WI38 (cell line): ENCODE results near the gene SUFU.

ENCODE experiments used
- H3K4me3 ChIP-seq: 2 replicates; pipeline ENCODE4 v1.5.1; 2011; ENCODE audit warnings: low read depth, mild to moderate bottlenecking, control low read depth, low read length
- CTCF ChIP-seq: IDR thresholded peaks from 2 replicates; pipeline ENCODE4 v1.5.1; 2012; ENCODE audit warnings: low read depth, mild to moderate bottlenecking, control low read depth, low read length

SUFU gene

DNA sequence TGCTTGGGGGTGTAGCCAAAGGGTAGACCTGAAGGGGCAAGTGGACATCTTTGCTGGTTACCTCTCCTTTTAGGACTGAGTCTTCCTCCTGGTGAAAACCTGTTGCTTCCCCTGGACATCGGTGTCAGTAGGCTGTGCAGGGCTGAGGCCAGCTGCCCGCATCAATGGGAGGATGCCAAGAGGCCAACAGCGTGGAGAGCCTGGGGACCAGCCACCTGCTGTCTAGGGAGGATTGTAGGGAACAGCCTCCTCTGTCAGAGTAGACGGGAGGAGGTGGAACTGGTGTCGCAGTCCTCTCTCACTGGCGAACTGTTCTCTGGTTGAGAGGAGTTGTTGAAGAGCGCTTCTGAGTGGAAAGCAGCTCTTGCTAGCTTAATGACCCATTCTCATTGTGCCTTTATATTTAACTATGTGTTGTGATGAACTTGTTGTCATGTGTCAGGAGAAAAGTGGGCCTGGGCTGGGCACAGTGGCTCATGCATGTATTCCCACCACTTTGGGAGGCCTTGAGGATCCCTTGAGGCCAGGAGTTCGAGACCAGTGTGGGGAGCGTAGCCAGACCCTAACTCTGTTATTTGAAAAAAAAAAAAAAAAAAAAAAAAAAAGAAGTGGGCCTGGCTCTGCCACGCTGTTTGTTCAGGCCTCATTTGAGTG is 1.8 kb downstream of the SUFU start:
- H3K4me3 ChIP-seq, result peak overlapping the region; percentile 79
- TF ChIP-seq CTCF, result no peak

GRCh38 chr10:102507521-102507920 is 3.7 kb downstream of the SUFU start:
- no peak for TF ChIP-seq CTCF
- H3K4me3 ChIP-seq, result no peak overlapping the region

GRCh38 chr10:102508506-102508905 is 4.7 kb downstream of the SUFU start:
- H3K4me3 ChIP-seq, result no peak overlapping the region
- no peak for TF ChIP-seq CTCF

DNA sequence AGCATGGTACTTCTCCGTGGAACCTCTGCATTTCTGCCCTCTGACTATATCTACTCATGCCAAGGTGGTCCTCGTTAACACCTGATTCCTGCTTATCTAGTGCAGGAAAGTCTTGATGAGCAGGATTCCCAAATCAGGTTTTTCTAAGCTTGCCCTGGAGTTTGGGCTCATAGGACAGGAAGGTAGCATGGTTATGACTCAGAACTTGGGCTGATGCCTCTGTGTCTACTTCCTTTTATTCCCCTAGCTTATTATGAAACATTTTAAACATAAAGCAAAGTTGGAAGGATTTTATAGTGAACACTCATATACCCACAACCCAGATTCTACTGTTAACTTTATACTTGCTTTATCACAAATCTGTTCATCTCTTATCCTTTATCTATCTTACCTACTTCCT is 5.6 kb downstream of the SUFU start:
- H3K4me3 ChIP-seq, result no peak overlapping the region
- no peak for TF ChIP-seq CTCF

GRCh38 chr10:102511583-102512274 is 8.0 kb downstream of the SUFU start:
- no peak overlapping the region for H3K4me3 ChIP-seq
- no peak for TF ChIP-seq CTCF

DNA sequence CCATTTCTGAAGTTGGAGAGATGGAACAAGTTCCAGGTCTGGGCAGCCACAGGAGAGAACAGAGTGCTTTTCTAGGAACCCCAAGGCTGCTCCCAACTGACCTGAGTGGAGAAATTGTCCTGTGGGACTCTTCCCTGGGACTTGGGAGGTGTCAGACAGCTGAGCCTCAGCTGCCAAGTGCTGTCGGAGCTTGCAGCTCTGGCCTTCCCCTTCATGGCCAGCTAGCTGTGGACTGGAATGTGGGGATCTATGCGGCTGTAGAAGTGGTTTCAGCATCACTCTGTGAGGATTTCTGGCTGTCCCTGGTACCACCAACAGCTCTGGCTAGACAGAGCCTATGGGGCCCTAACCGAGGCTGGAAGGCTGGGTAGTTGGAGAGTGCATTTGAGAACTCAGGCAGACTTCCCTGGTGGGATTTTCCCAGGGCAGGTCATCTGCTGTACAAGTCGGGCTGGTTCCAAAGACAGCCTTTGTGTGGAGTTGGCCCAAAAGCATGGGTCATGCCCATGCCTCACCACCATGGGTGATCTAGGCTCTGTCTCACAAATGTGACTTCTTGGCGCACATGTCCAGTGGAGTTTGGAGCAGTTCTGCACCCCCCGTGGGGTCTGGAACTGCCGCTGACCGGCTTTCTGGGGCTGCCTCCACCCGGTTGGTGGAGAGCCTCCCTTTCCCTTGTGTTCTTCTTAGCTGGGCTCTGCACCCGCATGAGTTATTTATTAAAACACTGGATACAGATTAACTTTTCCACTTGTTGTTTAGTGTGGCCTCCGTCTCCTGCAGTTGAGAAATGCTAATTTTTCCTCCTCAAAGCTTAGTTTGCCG is 10.9 kb downstream of the SUFU start:
- no peak for TF ChIP-seq CTCF

GRCh38 chr10:102515724-102516123 is 12.0 kb downstream of the SUFU start:
- no peak overlapping the region for H3K4me3 ChIP-seq
- no peak for TF ChIP-seq CTCF

More for the DNA sequence above, 10.9 kb downstream of the SUFU start:
- H3K4me3 ChIP-seq, result no peak overlapping the region
